ENCODE results near the gene RFNG. TPM values are rescaled to one million over a fixed set of nuclear protein-coding genes. Genes with fewer than 3 reads are reported as not detected.

The RFNG gene
- total RNA-seq, 2 donors from 2014 or later: 37.9 to 43.1 TPM

- DNase-seq (no peak), ATAC-seq (no peak)
- peak overlapping the region; percentile 94 to 100 (median 96) for H3K27ac ChIP-seq
- peaks cover 30% of the 10 kb centered on the region for H3K4me1 ChIP-seq
- intact Hi-C loops (cut with DNase I): no loop called here
- 1 to 2% methylated on average over 10 of the region's 10 CpGs for WGBS, 2 donors
- H3K27me3 ChIP-seq: no peaks in the 10 kb centered on the region
- no peak for TF ChIP-seq CTCF (IDR thresholded peaks at IDR 0.05)
- TF ChIP-seq POLR2A (IDR thresholded peaks at IDR 0.05): no peak
- no peaks in the 10 kb centered on the region for H3K36me3 ChIP-seq (replicated peaks in 1 of 2; ENCODE audit: insufficient read depth in 1 of 2, low read depth in 2 of 2)
- no peaks in the 10 kb centered on the region for H3K9me3 ChIP-seq
- H3K4me3 ChIP-seq: no peak overlapping the region
Measured at GRCh38 chr17:82037889-82038195, 13.8 kb downstream of the RFNG start.

- DNase-seq (peak; percentile 97 to 98 (median 98)), ATAC-seq (peak; percentile 95)
- H3K27ac ChIP-seq: peak within 1 kb of the TSS; percentile 94 to 100 (median 96)
- peak; percentile 92 to 94 (median 93) for TF ChIP-seq POLR2A (IDR thresholded peaks at IDR 0.05)
- TF ChIP-seq CTCF (IDR thresholded peaks at IDR 0.05): peak; percentile 59 to 90 (median 70)
- intact Hi-C loops (cut with DNase I): no loop called here
- peak within 1 kb of the TSS; percentile 52 to 68 for H3K4me3 ChIP-seq
- H3K36me3 ChIP-seq (replicated peaks in 1 of 2; ENCODE audit: insufficient read depth in 1 of 2, low read depth in 2 of 2): no peaks in the 10 kb centered on the region
- no peaks in the 10 kb centered on the region for H3K9me3 ChIP-seq
- H3K4me1 ChIP-seq: peaks cover 32% of the 10 kb centered on the region
- 0% methylated on average over 32 to 89 of the region's 92 CpGs for WGBS, 2 donors
- no peaks in the 10 kb centered on the region for H3K27me3 ChIP-seq
Measured at GRCh38 chr17:82037092-82037888, 14.3 kb downstream of the RFNG start, which contains the start of gene DCXR. Gene DCXR (minus strand): TSS chr17:82037697. CDS start chr17:82037682, 15 bp downstream.

- Histone ChIP-seq H3K4me1 (peaks cover 37% of the 10 kb centered on the region), H3K9me3 (no peaks in the 10 kb centered on the region), H3K27ac (peak overlapping the region; percentile 94 to 100 (median 96)), H3K27me3 (no peaks in the 10 kb centered on the region), H3K36me3 (replicated peaks in 1 of 2; ENCODE audit: insufficient read depth in 1 of 2, low read depth in 2 of 2) (no peaks in the 10 kb centered on the region), H3K4me3 (peak overlapping the region; percentile 52 to 68)
- intact Hi-C loops (cut with DNase I): no loop called here
- ATAC-seq: peak; percentile 1
- peak in 1 of 4 donors; percentile 32 for DNase-seq
- 6 to 20% methylated on average over 1 to 23 of the region's 23 CpGs for WGBS, 2 donors
- TF ChIP-seq CTCF (IDR thresholded peaks at IDR 0.05) (no peak), POLR2A (IDR thresholded peaks at IDR 0.05) (no peak)
Measured at GRCh38 chr17:82036634-82037091, 14.9 kb downstream of the RFNG start.

- ATAC-seq (no peak), DNase-seq (peak in 1 of 4 donors; percentile 40)
- no peaks in the 10 kb centered on the region for H3K27me3 ChIP-seq
- H3K4me1 ChIP-seq: peaks cover 38% of the 10 kb centered on the region
- intact Hi-C loops (cut with DNase I): no loop called here
- H3K4me3 ChIP-seq: peak overlapping the region in 1 of 2 donors; percentile 52
- H3K9me3 ChIP-seq: no peaks in the 10 kb centered on the region
- H3K27ac ChIP-seq: peak overlapping the region in 2 of 4 donors; percentile 94
- TF ChIP-seq POLR2A (IDR thresholded peaks at IDR 0.05): no peak
- no peak for TF ChIP-seq CTCF (IDR thresholded peaks at IDR 0.05)
- 75 to 81% methylated on average over 12 to 19 of the region's 20 CpGs for WGBS, 2 donors
- no peaks in the 10 kb centered on the region for H3K36me3 ChIP-seq (replicated peaks in 1 of 2; ENCODE audit: insufficient read depth in 1 of 2, low read depth in 2 of 2)
Measured at GRCh38 chr17:82035956-82036633, 15.5 kb downstream of the RFNG start.
